ENCODE data around the gene ACTA1. TPM values are rescaled to one million over a fixed set of nuclear protein-coding genes. Genes with fewer than 3 reads are reported as not detected.

ACTA1 gene
- total and polyA plus RNA-seq, 2 of the 13 experiments (the other 11 are each of a cell fraction or from before 2014, with no cell fraction given), result 1.4 to 5.2 TPM

- H3K27me3 ChIP-seq (ENCODE audit: control insufficient read depth in 1 of 2, insufficient read depth in 2 of 2, low read length in 2 of 2), result peaks cover 0 to 10% of the 10 kb centered on the region in 2 experiments; a peak in 2 of 5 replicates
- CTCF ChIA-PET (ENCODE audit: low intra/inter-chr PET ratio, low total read pairs), result no interaction called here
- POLR2A ChIA-PET, result no interaction called here
These were observed 1.8 kb downstream of the ACTA1 start for GRCh38 chr1:229432116-229432461.

DNA sequence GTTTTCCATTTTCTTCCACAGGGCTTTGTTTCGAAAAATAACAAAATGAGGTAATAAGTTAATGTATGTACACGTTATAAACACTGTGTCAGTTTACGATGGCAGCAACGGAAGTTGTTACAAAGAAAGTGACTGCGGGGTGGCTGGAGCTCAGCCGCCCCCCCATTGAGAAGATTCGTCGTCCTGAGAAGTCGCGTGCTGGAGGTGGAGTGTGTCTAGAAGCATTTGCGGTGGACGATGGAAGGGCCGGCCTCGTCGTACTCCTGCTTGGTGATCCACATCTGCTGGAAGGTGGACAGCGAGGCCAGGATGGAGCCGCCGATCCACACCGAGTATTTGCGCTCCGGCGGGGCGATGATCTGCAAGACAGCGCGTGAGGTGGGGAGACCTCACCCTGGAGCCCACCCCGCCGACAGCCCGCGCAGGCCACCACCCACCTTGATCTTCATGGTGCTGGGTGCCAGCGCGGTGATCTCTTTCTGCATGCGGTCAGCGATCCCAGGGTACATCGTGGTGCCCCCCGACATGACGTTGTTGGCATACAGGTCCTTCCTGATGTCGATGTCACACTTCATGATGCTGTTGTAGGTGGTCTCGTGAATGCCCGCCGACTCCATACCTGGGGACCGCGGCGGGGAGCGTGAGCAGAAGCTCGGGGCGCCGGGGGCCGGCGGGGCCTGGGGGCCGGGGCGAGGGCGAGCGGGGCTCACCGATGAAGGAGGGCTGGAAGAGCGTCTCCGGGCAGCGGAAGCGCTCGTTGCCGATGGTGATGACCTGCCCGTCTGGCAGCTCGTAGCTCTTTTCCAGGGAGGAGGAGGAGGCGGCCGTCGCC lies 2.4 kb downstream of the ACTA1 start:
- BruUV-seq (replicated peaks), result no TSS peak
- ChIA-PET CTCF (ENCODE audit: low intra/inter-chr PET ratio, low total read pairs) (no interaction called here), POLR2A (no interaction called here)
- H3K4me1 ChIP-seq (ENCODE audit: insufficient read depth, low read length), result no peaks in the 10 kb centered on the region
- no peak for DNase-seq (ENCODE audit: low spot score)
- H3K27ac ChIP-seq (ENCODE audit: extremely low read length, insufficient read depth, low read length), result no peak overlapping the region
- ATAC-seq, result no peak
- no peaks in the 10 kb centered on the region for H3K79me2 ChIP-seq (ENCODE audit: insufficient read depth, low read length)
- H2AFZ ChIP-seq (ENCODE audit: low read length), result no peak overlapping the region
- H3K27me3 ChIP-seq (ENCODE audit: control insufficient read depth in 1 of 2, insufficient read depth in 2 of 2, low read length in 2 of 2), result peaks cover 2 to 10% of the 10 kb centered on the region in 2 experiments; a peak in 2 of 5 replicates
- no peak overlapping the region for H3K4me2 ChIP-seq (ENCODE audit: low read depth, low read length)
- H3K36me3 ChIP-seq (replicated peaks in 1 of 2; ENCODE audit: control insufficient read depth in 1 of 2, insufficient read depth in 2 of 2, low read length in 2 of 2), result no peaks in the 10 kb centered on the region
- no peak for TF ChIP-seq NFRKB (IDR thresholded peaks at IDR 0.05)
- no peak for TF ChIP-seq ZNF326 (CRISPR knock-in tag; IDR thresholded peaks at IDR 0.05; ENCODE audit: borderline replicate concordance)
- TF ChIP-seq ZNF879 (CRISPR knock-in tag; IDR thresholded peaks at IDR 0.05), result no peak
- TF ChIP-seq ZNF317 (CRISPR knock-in tag; IDR thresholded peaks at IDR 0.05), result no peak
- in situ Hi-C loops (cut with HindIII; ENCODE audit: extremely low pct_ligation_motif_present, low pct_unique_long_range_greater_than_20kb) (no loop called here), intact Hi-C loops (cut with micrococcal nuclease; ENCODE audit: unreplicated experiment) (no loop called here)
- WGBS (ENCODE audit: low lambda C conversion rate), result 83% methylated on average over 48 of the region's 65 CpGs
- no peak overlapping the region for H3K4me3 ChIP-seq (replicated peaks in 1 of 3; ENCODE audit: insufficient read depth in 1 of 3, low read depth in 2 of 3, low read length in 3 of 3)
- no peaks in the 10 kb centered on the region for H3K9me3 ChIP-seq (ENCODE audit: low read length)
- FAIRE-seq, result no peak
- no peak overlapping the region for H3K9ac ChIP-seq (ENCODE audit: insufficient read depth, low read depth, low read length)
- no peaks in the 10 kb centered on the region for H4K20me1 ChIP-seq (ENCODE audit: insufficient read depth, low read length)

More at GRCh38 chr1:229432116-229432461, 1.8 kb downstream of the ACTA1 start:
- Histone ChIP-seq H3K36me3 (replicated peaks in 1 of 2; ENCODE audit: control insufficient read depth in 1 of 2, insufficient read depth in 2 of 2, low read length in 2 of 2) (no peaks in the 10 kb centered on the region), H3K4me1 (ENCODE audit: insufficient read depth, low read length) (no peaks in the 10 kb centered on the region), H4K20me1 (ENCODE audit: insufficient read depth, low read length) (no peaks in the 10 kb centered on the region), H3K9me3 (ENCODE audit: low read length) (no peaks in the 10 kb centered on the region), H3K9ac (ENCODE audit: insufficient read depth, low read depth, low read length) (no peak overlapping the region), H3K79me2 (ENCODE audit: insufficient read depth, low read length) (no peaks in the 10 kb centered on the region), H3K27ac (ENCODE audit: extremely low read length, insufficient read depth, low read length) (no peak overlapping the region), H2AFZ (ENCODE audit: low read length) (no peak overlapping the region), H3K4me2 (ENCODE audit: low read depth, low read length) (no peak overlapping the region), H3K4me3 (replicated peaks in 1 of 3; ENCODE audit: insufficient read depth in 1 of 3, low read depth in 2 of 3, low read length in 3 of 3) (no peak overlapping the region)
- 93% methylated on average over 38 of the region's 38 CpGs for WGBS (ENCODE audit: low lambda C conversion rate)
- ATAC-seq, result no peak
- intact Hi-C loops (cut with micrococcal nuclease; ENCODE audit: unreplicated experiment) (no loop called here), in situ Hi-C loops (cut with HindIII; ENCODE audit: extremely low pct_ligation_motif_present, low pct_unique_long_range_greater_than_20kb) (no loop called here)
- TF ChIP-seq PAWR (CRISPR knock-in tag; IDR thresholded peaks at IDR 0.05; ENCODE audit: borderline replicate concordance), result no peak
- DNase-seq (ENCODE audit: low spot score), result no peak
- no TSS peak for BruUV-seq (replicated peaks)
- FAIRE-seq, result no peak
